Stimulated activated naive CD8-positive, alpha-beta T cell treated with anti-CD3 and anti-CD28 coated beads, Interleukin-15, amount 100 ng/mL, for 72 hours (primary cell): ENCODE results near the gene CCDC137.
"Not testable (repeated sequence)": the region's sequence is repeated elsewhere in the genome, so short reads cannot be mapped to it uniquely, and the experiment has no call there.

Source experiments
- ATAC-seq: fragments of 150-1000 bp; cut with Tn5 transposase; 2 replicates; pipeline ENCODE4 v1.10.0; 2021; ENCODE audit warnings: mild to moderate bottlenecking, moderate library complexity
- DNase-seq, 2 donors: peaks; one replicate each; pipeline ENCODE4 v3.0.0; 2021 to 2022
- H3K27ac Mint-ChIP-seq, 2 donors: one replicate each; pipeline ENCODE4 v1.8.0; 2022; ENCODE audit warnings: mild to moderate bottlenecking in 2 of 2, mixed read lengths in 2 of 2, moderate library complexity in 2 of 2
- H3K27me3 Mint-ChIP-seq: one replicate; pipeline ENCODE4 v1.8.0; 2022; ENCODE audit warnings: mixed read lengths
- H3K4me1 Mint-ChIP-seq: one replicate; pipeline ENCODE4 v1.8.0; 2022; ENCODE audit warnings: mild to moderate bottlenecking, mixed read lengths
- H3K4me3 Mint-ChIP-seq, 2 donors: one replicate each; pipeline ENCODE4 v1.8.0; 2022; ENCODE audit warnings: mild to moderate bottlenecking in 2 of 2, mixed read lengths in 2 of 2, moderate library complexity in 1 of 2
- H3K9me3 Mint-ChIP-seq, 2 donors: one replicate each; pipeline ENCODE4 v1.8.0; 2022; ENCODE audit warnings: mixed read lengths in 2 of 2

CCDC137 gene, protein sequence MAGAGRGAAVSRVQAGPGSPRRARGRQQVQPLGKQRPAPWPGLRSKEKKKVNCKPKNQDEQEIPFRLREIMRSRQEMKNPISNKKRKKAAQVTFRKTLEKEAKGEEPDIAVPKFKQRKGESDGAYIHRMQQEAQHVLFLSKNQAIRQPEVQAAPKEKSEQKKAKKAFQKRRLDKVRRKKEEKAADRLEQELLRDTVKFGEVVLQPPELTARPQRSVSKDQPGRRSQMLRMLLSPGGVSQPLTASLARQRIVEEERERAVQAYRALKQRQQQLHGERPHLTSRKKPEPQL

DNA sequence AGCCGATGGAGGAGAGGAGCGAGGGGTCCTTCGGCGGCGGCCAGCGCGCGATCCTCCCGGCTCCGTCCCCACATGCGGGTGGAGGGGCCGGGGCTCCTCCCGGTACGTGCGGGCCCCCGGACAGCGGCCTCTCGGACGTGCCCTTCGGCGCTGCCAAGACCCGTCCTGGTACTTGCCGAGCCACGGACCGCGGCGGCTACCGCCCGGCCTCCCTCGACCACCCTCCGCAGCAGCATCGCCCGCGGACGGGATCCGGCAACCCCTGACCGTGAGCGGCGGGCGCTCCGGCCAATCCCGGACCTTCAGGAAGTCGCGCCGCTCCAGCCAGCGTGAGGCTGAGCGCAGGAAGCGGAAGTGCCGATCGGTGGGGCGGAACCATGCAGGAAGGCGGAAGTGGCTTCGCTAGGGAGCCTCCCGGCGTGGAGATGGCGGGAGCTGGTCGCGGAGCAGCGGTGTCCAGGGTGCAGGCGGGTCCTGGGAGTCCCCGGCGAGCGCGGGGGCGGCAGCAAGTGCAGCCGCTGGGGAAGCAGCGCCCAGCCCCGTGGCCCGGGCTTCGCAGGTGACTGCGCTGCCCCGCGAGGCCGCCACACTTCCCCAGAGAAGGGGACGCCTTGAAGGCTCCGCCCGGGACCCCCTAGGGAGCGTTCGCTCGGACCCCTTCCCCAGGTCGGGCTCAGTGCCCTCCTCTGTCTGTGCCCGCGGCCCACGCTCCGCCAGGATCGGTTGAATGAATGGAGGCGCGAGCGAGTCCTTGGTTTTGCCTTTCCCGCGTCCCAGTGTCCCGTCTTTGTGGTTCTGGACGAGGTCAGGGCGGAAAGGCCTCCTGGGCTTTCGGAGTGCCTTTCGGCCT is at the start of gene CCDC137, which contains the start of gene OXLD1:
Gene CCDC137 (plus strand): TSS at position 396 of the 850 bp plus-strand sequence. CDS start 30 bp downstream, at position 426.
Gene OXLD1 (minus strand): TSS at position 264 of the 850 bp plus-strand sequence. CDS start 28 bp downstream, at position 236.
- no peaks in the 10 kb centered on the region for H3K9me3 Mint-ChIP-seq
- DNase-seq = peak; percentile 90 to 95
- no peaks in the 10 kb centered on the region for H3K27me3 Mint-ChIP-seq
- H3K27ac Mint-ChIP-seq = peak within 1 kb of the TSS; percentile 94 to 98
- peaks cover 73% of the 10 kb centered on the region for H3K4me1 Mint-ChIP-seq
- ATAC-seq = peak; percentile 95
- peak within 1 kb of the TSS; percentile 92 to 97 for H3K4me3 Mint-ChIP-seq

DNA sequence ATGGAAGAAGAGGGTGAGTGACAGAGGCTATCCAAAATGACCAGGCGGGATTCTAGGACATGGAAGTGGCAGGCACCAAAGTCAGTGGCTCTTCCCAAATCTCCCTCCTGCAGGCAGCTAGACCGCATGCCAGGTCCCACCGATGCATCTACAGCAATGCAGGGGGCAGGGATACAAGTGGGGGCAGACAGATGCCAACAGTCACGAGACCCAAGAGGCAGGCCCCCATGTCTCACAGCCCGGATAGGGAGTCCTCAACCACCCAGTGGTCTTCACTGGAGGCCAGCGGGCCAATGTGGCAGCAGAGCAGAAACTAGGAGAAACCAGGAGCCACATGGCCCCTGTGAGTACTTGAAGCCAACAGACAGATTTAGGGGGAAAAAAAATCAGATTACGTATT is 49.7 kb upstream of the CCDC137 start:
- ATAC-seq = no peak
- Mint-ChIP-seq H3K9me3 (no peaks in the 10 kb centered on the region), H3K4me3 (no peak overlapping the region), H3K27me3 (no peaks in the 10 kb centered on the region), H3K27ac (no peak overlapping the region), H3K4me1 (peaks cover 36% of the 10 kb centered on the region)
- DNase-seq = no peak

DNA sequence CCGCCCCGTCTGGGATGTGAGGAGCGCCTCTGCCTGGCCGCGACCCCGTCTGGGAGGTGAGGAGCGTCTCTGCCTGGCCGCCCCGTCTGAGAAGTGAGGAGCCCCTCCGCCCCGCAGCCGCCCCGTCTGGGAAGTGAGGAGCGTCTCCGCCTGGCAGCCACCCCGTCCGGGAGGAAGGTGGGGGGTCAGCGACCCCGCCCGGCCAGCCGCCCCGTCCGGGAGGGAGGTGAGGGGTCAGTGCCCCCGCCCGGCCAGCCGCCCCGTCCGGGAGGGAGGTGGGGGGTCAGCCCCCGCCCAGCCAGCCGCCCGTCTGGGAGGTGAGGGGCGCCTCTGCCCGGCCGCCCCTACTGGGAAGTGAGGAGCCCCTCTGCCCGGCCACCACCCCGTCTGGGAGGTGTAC is 48.2 kb upstream of the CCDC137 start:
- H3K27me3 Mint-ChIP-seq, H3K4me3 Mint-ChIP-seq, H3K9me3 Mint-ChIP-seq, H3K27ac Mint-ChIP-seq, ATAC-seq, DNase-seq: not testable (repeated sequence)
- peaks cover 33% of the 10 kb centered on the region for H3K4me1 Mint-ChIP-seq

DNA sequence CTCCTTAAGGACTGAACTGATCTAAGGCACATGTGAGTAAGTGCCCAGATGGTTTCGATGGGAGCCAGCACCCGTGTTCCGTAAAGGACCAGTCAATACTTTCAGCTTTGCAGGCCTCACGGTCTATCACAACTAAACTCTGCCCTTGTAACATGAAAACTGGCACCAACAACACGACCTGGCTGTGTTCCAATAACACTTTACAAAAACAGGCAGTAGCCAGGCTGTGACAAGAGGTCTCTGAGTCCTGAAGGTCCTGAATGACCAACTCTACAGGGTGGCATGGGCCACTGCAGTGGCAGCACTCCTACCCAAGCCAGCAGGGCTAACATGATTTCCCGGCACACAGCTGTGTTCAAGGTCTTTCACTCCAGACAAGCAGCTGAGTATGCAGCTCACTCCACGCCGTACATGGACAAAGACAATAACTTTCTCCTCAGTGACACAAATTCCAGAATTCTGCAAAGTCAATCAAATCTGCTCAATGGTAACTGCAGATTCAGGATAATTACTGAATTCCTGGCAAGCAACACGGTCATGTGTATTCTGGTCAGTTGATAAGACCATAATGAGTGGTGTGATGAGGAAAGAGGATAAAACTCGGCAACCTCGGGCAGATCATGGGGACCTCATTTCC is 44.9 kb upstream of the CCDC137 start:
- DNase-seq = no peak
- Mint-ChIP-seq H3K27me3 (no peaks in the 10 kb centered on the region), H3K9me3 (no peaks in the 10 kb centered on the region), H3K27ac (no peak overlapping the region), H3K4me1 (peaks cover 10% of the 10 kb centered on the region), H3K4me3 (no peak overlapping the region)
- no peak for ATAC-seq

DNA sequence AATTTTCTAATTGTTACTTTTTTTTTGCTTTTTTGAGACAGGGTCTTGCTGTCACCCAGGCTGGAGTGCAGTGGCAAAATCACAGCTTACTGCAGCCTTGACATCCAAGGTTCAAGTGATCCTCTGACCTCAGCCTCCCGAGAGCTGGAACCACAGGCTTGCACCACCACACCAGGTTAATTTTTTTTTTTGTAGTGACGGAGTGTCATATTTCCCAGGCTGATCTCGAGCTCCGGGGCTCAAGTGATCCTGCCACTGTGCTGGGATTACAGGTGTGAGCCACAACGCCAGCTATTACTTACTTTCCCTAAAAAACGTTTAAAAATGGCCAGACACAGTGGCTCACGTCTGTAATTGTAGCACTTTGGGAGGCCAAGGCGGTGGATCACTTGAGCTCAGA is 36.3 kb upstream of the CCDC137 start:
- H3K4me3 Mint-ChIP-seq = no peak overlapping the region

DNA sequence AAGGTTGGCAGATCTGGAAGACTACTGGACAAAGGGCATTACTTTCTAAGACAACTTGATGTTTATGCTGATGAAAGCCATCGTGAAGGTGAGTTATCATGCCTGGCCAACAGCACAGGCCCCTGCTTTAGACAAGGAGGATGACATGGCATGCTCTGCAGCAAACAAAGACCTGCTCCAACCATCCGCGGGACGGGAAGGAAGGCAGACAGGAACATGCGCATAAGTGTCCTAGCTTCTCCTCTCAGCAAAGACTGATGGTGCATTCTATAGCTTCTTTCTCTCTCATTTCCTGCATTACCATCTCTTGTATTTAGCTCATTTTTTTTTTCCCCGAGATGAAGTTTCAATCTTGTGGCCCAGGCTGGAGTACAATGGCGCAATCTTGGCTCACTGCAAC is 35.1 kb upstream of the CCDC137 start:
- DNase-seq (no peak), ATAC-seq (no peak)
- no peaks in the 10 kb centered on the region for H3K27me3 Mint-ChIP-seq
- no peak overlapping the region for H3K27ac Mint-ChIP-seq
- H3K4me3 Mint-ChIP-seq = no peak overlapping the region
- H3K4me1 Mint-ChIP-seq = peaks cover 12% of the 10 kb centered on the region
- H3K9me3 Mint-ChIP-seq = no peaks in the 10 kb centered on the region

More for the DNA sequence above, 36.3 kb upstream of the CCDC137 start:
- peaks cover 7% of the 10 kb centered on the region for H3K4me1 Mint-ChIP-seq
- H3K27me3 Mint-ChIP-seq = no peaks in the 10 kb centered on the region
- no peak for DNase-seq
- no peaks in the 10 kb centered on the region for H3K9me3 Mint-ChIP-seq
- ATAC-seq = no peak
- H3K27ac Mint-ChIP-seq = no peak overlapping the region

DNA sequence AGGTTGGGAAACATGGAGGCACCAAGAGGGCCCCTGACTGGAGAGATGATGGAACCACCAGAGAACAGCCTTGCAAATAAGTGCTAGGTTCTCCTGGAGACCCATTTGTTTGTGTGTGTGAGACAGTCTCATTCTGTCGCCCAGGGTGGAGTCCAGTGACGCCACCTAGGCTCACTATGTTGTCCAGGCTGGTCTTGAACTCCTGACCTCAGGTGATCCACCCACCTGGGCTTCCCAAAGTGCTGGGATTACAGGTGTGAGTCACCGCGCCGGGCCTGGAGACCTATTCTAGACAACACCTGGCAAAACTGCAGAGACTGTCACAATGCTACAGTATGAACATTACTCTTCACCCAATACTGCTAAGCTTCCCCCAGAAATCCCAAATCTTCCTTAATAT is 31.1 kb upstream of the CCDC137 start:
- Mint-ChIP-seq H3K27ac (peak overlapping the region in 1 of 2 donors; percentile 40), H3K4me3 (peak overlapping the region; percentile 87 to 88), H3K4me1 (peaks cover 11% of the 10 kb centered on the region), H3K9me3 (no peaks in the 10 kb centered on the region), H3K27me3 (no peaks in the 10 kb centered on the region)
- DNase-seq (no peak), ATAC-seq (no peak)

DNA sequence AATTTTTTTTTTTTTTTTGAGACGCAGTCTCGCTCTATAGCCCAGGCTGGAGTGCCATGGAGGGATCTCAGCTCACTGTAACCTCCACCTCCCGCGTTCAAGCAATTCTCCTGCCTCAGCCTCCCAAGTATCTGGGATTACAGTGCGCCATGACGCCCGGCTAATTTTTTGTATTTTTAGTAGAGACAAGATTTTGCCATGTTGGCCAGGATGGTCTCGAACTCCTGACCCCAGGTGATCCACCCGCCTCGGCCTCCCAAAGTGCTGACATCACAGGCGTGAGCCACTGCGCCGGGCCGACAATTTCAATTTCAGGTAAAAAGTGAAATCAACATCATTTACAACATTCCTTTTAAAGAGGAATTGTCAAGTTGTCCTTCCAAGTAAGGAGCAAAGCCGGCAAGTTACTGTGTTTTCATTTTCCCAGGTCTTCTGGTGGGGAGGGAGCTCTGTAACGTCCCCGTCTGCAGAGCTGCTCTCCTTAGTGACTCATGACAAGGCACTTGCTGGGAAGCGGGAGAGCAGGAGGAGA is 30.5 kb upstream of the CCDC137 start:
- no peaks in the 10 kb centered on the region for H3K27me3 Mint-ChIP-seq
- peaks cover 11% of the 10 kb centered on the region for H3K4me1 Mint-ChIP-seq
- peak; percentile 4 for ATAC-seq
- no peak for DNase-seq
- no peaks in the 10 kb centered on the region for H3K9me3 Mint-ChIP-seq
- H3K27ac Mint-ChIP-seq = peak overlapping the region; percentile 69 to 99
- H3K4me3 Mint-ChIP-seq = peak overlapping the region; percentile 87 to 88

DNA sequence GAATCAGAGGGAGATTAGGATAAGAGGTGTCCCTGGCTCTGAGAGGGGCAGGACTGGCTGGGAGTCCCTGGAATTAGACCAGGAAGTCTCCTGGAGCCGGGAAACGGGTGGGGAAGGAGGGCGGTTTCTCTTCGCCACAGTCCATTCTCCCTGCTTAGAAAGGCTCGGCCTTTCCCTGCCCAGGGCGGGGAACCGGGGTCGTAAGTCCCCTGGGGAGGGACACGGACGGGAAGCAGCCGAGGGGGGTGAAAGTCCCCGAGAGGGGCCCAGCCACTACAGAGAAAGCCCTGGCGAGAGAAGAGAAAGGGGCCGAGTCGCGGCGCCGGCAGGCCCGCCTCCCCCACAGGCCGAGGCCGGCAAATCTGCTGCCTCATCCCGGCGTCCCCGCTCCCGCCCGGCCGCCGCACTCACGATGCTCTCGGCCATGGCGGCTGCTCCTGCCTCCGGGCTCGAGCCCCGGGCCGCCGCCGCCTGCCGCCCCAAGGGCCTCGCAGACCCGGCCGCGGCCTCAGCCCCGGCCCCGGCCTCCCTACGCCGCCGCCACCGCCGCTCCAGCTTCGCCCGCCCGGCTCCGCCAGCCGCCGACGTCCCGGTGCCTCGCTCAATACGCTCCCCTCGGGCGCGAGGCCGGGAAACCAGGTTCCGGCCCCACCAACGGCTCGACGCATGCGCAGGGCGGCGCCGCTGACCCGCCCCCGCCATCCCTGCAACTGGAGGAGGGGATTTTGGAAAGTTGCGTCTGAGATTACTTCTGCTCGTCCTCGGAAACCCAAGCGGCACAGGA is 29.8 kb upstream of the CCDC137 start, which contains the start of the genes NPLOC4 and TSPAN10:
Gene NPLOC4 (minus strand): TSS at position 608 of the 784 bp plus-strand sequence. CDS start 182 bp downstream, at position 426.
Gene TSPAN10 (plus strand): TSS at position 692 of the 784 bp plus-strand sequence. CDS start 5,217 bp downstream, outside the sequence.
- peaks cover 11% of the 10 kb centered on the region for H3K4me1 Mint-ChIP-seq
- H3K9me3 Mint-ChIP-seq = no peaks in the 10 kb centered on the region

DNA sequence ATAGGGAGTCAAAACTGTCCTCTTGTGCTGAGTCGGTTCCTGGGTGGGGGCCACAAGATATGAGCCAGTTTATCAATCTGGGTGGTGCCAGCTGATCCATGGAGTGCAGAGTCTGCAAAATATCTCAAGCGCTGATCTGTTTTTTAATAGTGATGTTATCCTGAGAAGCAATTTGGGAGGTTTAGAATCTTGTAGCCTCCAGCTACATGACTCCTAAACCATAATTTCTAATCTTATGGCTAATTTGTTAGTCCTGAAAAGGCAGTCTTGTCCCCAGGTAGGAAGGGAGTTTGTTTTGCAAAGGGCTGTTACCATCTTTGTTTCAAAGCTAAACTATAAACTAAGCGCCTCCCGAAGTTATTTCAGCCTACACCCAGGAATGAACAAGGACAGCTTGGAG is 27.9 kb upstream of the CCDC137 start:
- no peak overlapping the region for H3K4me3 Mint-ChIP-seq

More for the DNA sequence above, 29.8 kb upstream of the CCDC137 start, which contains the start of the genes NPLOC4 and TSPAN10:
- peak; percentile 89 for DNase-seq
- peak; percentile 97 for ATAC-seq
- H3K4me3 Mint-ChIP-seq = peak within 1 kb of the TSS; percentile 87 to 88
- peak within 1 kb of the TSS; percentile 76 to 99 for H3K27ac Mint-ChIP-seq
- H3K27me3 Mint-ChIP-seq = no peaks in the 10 kb centered on the region

DNA sequence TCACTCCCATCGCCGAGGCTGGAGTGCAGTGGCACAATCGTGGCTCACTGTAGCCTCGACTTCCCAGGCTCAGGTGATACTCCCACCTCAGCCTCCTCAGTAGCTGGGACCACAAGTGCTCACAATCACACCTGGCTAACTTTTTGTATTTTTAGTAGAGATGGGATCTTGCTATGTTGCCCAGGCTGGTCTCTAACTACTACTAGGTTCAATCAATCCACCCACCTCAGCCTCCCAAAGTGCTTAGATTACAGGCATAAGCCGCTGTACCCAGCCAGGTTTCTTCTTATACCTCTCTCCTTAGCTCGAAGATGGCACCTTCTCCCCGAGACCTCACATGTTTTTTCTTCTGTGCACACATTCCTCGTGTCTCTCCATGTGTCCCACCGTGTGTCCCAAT is 26.5 kb upstream of the CCDC137 start:
- H3K4me1 Mint-ChIP-seq = peaks cover 11% of the 10 kb centered on the region
- ATAC-seq (no peak), DNase-seq (no peak)
- no peak overlapping the region for H3K4me3 Mint-ChIP-seq
- no peaks in the 10 kb centered on the region for H3K27me3 Mint-ChIP-seq
- H3K9me3 Mint-ChIP-seq = no peaks in the 10 kb centered on the region
- no peak overlapping the region for H3K27ac Mint-ChIP-seq

More for the DNA sequence above, 27.9 kb upstream of the CCDC137 start:
- ATAC-seq (no peak), DNase-seq (no peak)
- Mint-ChIP-seq H3K4me1 (peaks cover 11% of the 10 kb centered on the region), H3K27me3 (no peaks in the 10 kb centered on the region), H3K27ac (no peak overlapping the region), H3K9me3 (no peaks in the 10 kb centered on the region)

DNA sequence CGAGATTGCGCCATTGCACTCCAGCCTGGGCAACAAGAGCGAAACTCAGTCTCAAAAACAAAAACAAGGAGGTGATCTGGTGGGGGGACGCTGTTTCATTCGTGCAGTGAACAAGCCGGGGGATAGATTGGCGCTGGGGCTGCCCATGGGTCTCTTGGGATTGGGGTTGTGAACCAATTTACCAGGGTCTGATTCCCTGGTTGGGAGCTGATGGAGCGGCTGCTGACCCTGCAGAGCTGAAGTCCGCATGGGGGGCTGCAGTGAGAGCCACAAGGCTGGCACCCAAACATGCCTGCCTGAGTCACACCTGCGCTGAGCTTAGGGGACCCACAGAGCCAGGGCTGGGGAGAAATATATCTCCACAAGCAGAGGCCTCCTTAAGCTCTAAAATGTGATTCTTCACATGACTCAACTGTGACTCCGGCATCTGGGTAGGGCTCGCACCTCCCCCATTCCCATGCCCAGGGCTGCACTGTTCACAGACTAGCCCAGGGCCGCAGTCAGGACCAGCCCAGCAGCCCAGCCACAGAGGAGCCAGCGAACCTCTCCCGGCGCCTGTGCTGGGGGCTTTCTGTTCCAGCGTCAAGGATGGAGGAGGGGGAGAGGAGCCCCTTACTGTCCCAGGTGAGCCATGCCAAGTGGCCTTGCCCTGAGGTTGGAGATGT is 24.6 kb upstream of the CCDC137 start:
- Mint-ChIP-seq H3K27me3 (peaks cover 3% of the 10 kb centered on the region), H3K4me1 (no peaks in the 10 kb centered on the region), H3K9me3 (no peaks in the 10 kb centered on the region), H3K4me3 (no peak overlapping the region), H3K27ac (peak overlapping the region in 1 of 2 donors; percentile 87)
- ATAC-seq (no peak), DNase-seq (no peak)

DNA sequence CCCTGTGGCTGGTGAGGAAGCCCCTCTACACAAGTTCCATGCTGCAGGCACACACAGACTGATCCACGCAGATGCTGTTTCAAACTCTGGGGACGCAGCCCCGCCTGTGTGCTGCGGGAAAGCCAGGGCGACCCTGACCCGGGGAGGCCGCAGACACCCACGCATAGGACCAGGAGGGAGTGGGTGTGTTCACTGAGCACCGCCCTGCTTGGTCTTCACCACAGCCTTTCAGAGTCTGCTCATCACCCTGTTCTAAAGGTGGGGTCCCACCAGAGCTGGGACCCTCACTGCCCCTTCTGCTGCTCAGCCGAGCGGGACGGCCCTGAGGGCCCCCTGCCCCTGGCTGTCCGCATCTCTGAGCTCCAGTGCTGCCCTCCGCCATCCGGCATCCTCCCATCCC is 22.0 kb upstream of the CCDC137 start:
- Mint-ChIP-seq H3K9me3 (no peaks in the 10 kb centered on the region), H3K27ac (no peak overlapping the region), H3K4me3 (no peak overlapping the region), H3K27me3 (peaks cover 27% of the 10 kb centered on the region), H3K4me1 (no peaks in the 10 kb centered on the region)
- ATAC-seq = peak; percentile 15
- no peak for DNase-seq
